CD14-positive monocyte (primary cell): ENCODE measurements around the gene ASIC2. TPM values are rescaled to one million over a fixed set of nuclear protein-coding genes. Genes with fewer than 3 reads are reported as not detected.

Experiments used
- DNase-seq, 3 donors: peaks; one replicate each; pipeline ENCODE4 v3.0.0-alpha.2; 2011 to 2022
- H2AFZ ChIP-seq: 2 replicates; pipeline ENCODE4 v1.6.0; 2012; ENCODE audit warnings: mild to moderate bottlenecking, low read depth, low read length, inconsistent platforms; ENCODE audit not compliant: insufficient read depth, poor library complexity, severe bottlenecking
- H3K27ac ChIP-seq, 2 donors: 1 replicate in 1 of 2; 2 replicates in 1 of 2; pipeline ENCODE4 v1.5.1; 2012 to 2013; ENCODE audit warnings: low read length in 2 of 2, control low read depth in 1 of 2, inconsistent platforms in 1 of 2, low read depth in 1 of 2, mild to moderate bottlenecking in 1 of 2
- H3K27me3 ChIP-seq, 2 donors: one replicate each; pipeline versions ENCODE4 v1.6.0 to v1.6.1; 2011 to 2013; ENCODE audit warnings: low read length in 2 of 2; ENCODE audit not compliant: control insufficient read depth in 2 of 2, insufficient read depth in 2 of 2
- H3K36me3 ChIP-seq, 2 donors: replicated peaks in 1 of 2; 1 replicate in 1 of 2; 2 replicates in 1 of 2; pipeline versions ENCODE4 v1.5.1 to v1.6.1; 2012 to 2013; ENCODE audit warnings: low read length in 2 of 2, control low read depth in 1 of 2, inconsistent platforms in 1 of 2, mild to moderate bottlenecking in 1 of 2; ENCODE audit not compliant: insufficient read depth in 2 of 2, control insufficient read depth in 1 of 2
- H3K4me1 ChIP-seq, 2 donors: 1 replicate in 1 of 2; 2 replicates in 1 of 2; pipeline versions ENCODE4 v1.5.1 to v1.6.1; 2012 to 2013; ENCODE audit warnings: low read length in 2 of 2, control low read depth in 1 of 2, inconsistent platforms in 1 of 2, mild to moderate bottlenecking in 1 of 2, moderate library complexity in 1 of 2; ENCODE audit not compliant: insufficient read depth in 2 of 2, control insufficient read depth in 1 of 2
- H3K4me2 ChIP-seq: replicated peaks from 2 replicates; pipeline ENCODE3; 2012; ENCODE audit warnings: low read length, moderate library complexity, mild to moderate bottlenecking; ENCODE audit not compliant: poor library complexity, severe bottlenecking; ENCODE audit errors: extremely low read depth
- H3K4me3 ChIP-seq, 3 experiments: fragments of 200-600 bp in 1 of 3; sonication (generic) in 1 of 3; replicated peaks in 1 of 3; 1 replicate in 2 of 3; 2 replicates in 1 of 3; pipeline ENCODE4 v1.5.1; 2011 to 2013; ENCODE audit warnings: low read length in 3 of 3, mild to moderate bottlenecking in 3 of 3, control low read depth in 2 of 3, low read depth in 2 of 3, inconsistent platforms in 1 of 3, moderate library complexity in 1 of 3
- H3K79me2 ChIP-seq: 2 replicates; pipeline ENCODE4 v1.6.0; 2012; ENCODE audit warnings: mild to moderate bottlenecking, control low read depth, inconsistent platforms, low read length, moderate library complexity; ENCODE audit not compliant: insufficient read depth
- H3K9ac ChIP-seq: 2 replicates; pipeline ENCODE4 v1.6.0; 2017; ENCODE audit warnings: low read length, mild to moderate bottlenecking; ENCODE audit not compliant: insufficient read depth, poor library complexity, severe bottlenecking
- H3K9me3 ChIP-seq, 2 donors: replicated peaks in 1 of 2; 1 replicate in 1 of 2; 2 replicates in 1 of 2; pipeline versions ENCODE4 v1.5.1 to v1.6.1; 2012 to 2013; ENCODE audit warnings: low read length in 2 of 2, control low read depth in 1 of 2; ENCODE audit not compliant: control insufficient read depth in 1 of 2, insufficient read depth in 1 of 2
- H4K20me1 ChIP-seq: 2 replicates; pipeline ENCODE4 v1.6.0; 2012; ENCODE audit warnings: mild to moderate bottlenecking, low read length, control low read depth, moderate library complexity; ENCODE audit not compliant: insufficient read depth
- H3K27ac Mint-ChIP-seq, 7 donors: one replicate each; pipeline ENCODE4 v1.8.0; 2020; ENCODE audit warnings: mild to moderate bottlenecking in 7 of 7, mixed read lengths in 7 of 7, moderate library complexity in 6 of 7, inconsistent platforms in 2 of 7
- H3K27me3 Mint-ChIP-seq, 3 donors: one replicate each; pipeline ENCODE4 v1.8.0; 2021 to 2022; ENCODE audit warnings: low read depth in 3 of 3, mild to moderate bottlenecking in 3 of 3, mixed read lengths in 3 of 3, moderate library complexity in 3 of 3, inconsistent platforms in 1 of 3
- H3K36me3 Mint-ChIP-seq, 2 donors: one replicate each; pipeline ENCODE4 v1.8.0; 2020; ENCODE audit warnings: mixed read lengths in 2 of 2, inconsistent platforms in 1 of 2, mild to moderate bottlenecking in 1 of 2
- H3K4me1 Mint-ChIP-seq: one replicate; pipeline ENCODE4 v1.8.0; 2020; ENCODE audit warnings: mild to moderate bottlenecking, mixed read lengths
- H3K4me3 Mint-ChIP-seq, 2 donors: one replicate each; pipeline ENCODE4 v1.8.0; 2020; ENCODE audit warnings: mild to moderate bottlenecking in 2 of 2, mixed read lengths in 2 of 2, moderate library complexity in 1 of 2
- H3K9me3 Mint-ChIP-seq, 7 donors: one replicate each; pipeline ENCODE4 v1.8.0; 2020 to 2022; ENCODE audit warnings: mixed read lengths in 7 of 7, mild to moderate bottlenecking in 6 of 7, moderate library complexity in 6 of 7, inconsistent platforms in 2 of 7
- WGBS: methylation state at CpG from one replicate; pipeline ENCODE4 v1.1.5; 2013; ENCODE audit warnings: missing lambda C conversion rate; ENCODE audit not compliant: insufficient coverage; 5-methylcytosine and 5-hydroxymethylcytosine counted together
- intact Hi-C, 2 donors: fragments of 100-400 bp; cut with micrococcal nuclease; formaldehyde crosslinking; loops; one replicate each; pipeline versions ENCODE4 v1.15.0 to v1.15.1; 2023
- polyA plus RNA-seq, 3 donors: library from polyadenylated mRNA; depleted of rRNA in 1 of 3; unstranded in 2 of 3; stranded (reverse) in 1 of 3; fragments of 300-500 nt in 2 of 3; fragments of >200 nt in 1 of 3; fragmentation: Illumina TruSeq in 2 of 3; gene quantifications; 1 replicate in 2 of 3; 2 replicates in 1 of 3; pipeline ENCODE4 v1.2.3, GENCODE V29; 2012 to 2021
- TF ChIP-seq, protein P1 (sequence below): fragments of 200-600 bp; IDR thresholded peaks from one replicate; pipeline ENCODE4 v1.8.0; 2022; ENCODE audit warnings: antibody characterized with exemption, mild to moderate bottlenecking

ASIC2 gene
- polyA plus RNA-seq, 3 donors, result not detected

DNA sequence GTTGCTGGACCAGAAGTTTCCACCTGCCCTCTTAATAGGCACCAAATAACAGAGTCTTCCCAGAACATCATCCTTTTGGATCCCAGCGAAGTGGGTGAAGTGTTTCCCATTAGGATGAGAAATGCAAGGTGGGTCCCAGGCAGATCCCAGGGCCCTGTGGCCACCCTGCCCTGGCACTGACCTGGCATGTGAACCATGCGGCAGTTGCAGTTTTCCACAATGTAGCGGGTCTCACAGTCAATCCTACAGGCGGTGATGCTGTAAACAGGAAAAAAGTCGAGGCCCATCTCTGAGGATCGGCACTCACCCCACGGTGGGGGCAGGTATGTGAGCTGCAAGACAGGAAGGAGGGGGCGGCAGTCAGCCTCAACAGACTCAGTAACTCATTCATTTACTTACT is 265.0 kb downstream of the ASIC2 start:
- Histone ChIP-seq H3K9me3 (peaks cover 0 to 2% of the 10 kb centered on the region in 2 donors), H3K79me2 (no peaks in the 10 kb centered on the region), H3K36me3 (no peaks in the 10 kb centered on the region), H3K4me3 (no peak overlapping the region), H3K27ac (no peak overlapping the region), H3K9ac (no peak overlapping the region), H3K27me3 (no peaks in the 10 kb centered on the region), H2AFZ (no peak overlapping the region), H3K4me1 (no peaks in the 10 kb centered on the region), H4K20me1 (no peaks in the 10 kb centered on the region), H3K4me2 (no peak overlapping the region)
- TF ChIP-seq, protein P1, sequence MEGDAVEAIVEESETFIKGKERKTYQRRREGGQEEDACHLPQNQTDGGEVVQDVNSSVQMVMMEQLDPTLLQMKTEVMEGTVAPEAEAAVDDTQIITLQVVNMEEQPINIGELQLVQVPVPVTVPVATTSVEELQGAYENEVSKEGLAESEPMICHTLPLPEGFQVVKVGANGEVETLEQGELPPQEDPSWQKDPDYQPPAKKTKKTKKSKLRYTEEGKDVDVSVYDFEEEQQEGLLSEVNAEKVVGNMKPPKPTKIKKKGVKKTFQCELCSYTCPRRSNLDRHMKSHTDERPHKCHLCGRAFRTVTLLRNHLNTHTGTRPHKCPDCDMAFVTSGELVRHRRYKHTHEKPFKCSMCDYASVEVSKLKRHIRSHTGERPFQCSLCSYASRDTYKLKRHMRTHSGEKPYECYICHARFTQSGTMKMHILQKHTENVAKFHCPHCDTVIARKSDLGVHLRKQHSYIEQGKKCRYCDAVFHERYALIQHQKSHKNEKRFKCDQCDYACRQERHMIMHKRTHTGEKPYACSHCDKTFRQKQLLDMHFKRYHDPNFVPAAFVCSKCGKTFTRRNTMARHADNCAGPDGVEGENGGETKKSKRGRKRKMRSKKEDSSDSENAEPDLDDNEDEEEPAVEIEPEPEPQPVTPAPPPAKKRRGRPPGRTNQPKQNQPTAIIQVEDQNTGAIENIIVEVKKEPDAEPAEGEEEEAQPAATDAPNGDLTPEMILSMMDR, result no peak
- Mint-ChIP-seq H3K27ac (no peak overlapping the region), H3K4me3 (no peak overlapping the region), H3K9me3 (peaks cover 0 to 3% (median 2%) of the 10 kb centered on the region in 7 donors), H3K27me3 (peaks cover 2 to 8% (median 6%) of the 10 kb centered on the region in 3 donors), H3K4me1 (no peaks in the 10 kb centered on the region), H3K36me3 (no peaks in the 10 kb centered on the region)
- no peak for DNase-seq
- 88% methylated on average over 4 of the region's 8 CpGs for WGBS
- intact Hi-C loops, result no loop called here

DNA sequence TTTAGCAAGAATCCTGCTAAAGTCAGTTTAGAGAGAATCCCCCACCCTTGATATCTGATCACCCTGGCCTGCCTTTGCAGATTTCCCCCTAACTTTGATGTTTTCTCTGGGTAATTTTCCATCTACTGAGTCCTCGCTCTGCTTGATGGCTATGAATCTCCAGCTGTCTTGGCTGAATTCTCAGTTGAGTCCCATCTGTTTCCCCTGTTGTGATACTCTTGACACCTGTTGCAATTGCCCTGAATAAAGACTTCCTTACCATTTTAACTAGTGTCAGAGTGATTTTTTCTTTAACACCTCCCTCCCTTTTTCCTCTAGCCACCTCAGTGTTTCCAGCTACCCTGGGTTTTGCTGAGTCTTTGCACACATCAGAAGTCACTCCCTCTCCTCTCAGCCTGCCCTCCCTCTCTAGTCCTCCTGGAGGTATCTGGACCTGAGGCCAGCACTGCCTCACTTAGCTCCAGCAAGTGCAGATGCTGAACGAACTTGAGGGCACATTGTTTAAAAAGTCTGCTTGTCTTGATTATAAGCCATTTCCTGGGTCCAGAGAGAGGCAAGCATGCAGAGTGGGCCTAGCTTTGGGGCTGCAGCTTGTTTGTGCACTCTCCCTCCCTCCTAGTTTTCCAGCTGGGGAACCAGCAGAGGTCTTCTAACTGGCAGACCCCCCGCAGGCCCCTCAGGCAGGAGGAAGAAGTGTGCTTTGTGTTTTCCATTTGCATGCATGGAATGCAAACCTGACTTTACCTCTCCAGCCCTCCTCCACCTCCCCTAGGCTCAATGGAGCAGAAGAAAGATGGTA is 268.2 kb downstream of the ASIC2 start:
- peaks cover 0 to 8% (median 5%) of the 10 kb centered on the region in 3 donors for H3K27me3 Mint-ChIP-seq
- intact Hi-C loops, result no loop called here
- Histone ChIP-seq H3K9ac (no peak overlapping the region), H2AFZ (no peak overlapping the region), H3K27me3 (no peaks in the 10 kb centered on the region), H3K4me2 (no peak overlapping the region), H3K79me2 (no peaks in the 10 kb centered on the region), H4K20me1 (no peaks in the 10 kb centered on the region), H3K27ac (no peak overlapping the region), H3K36me3 (no peaks in the 10 kb centered on the region), H3K4me3 (no peak overlapping the region), H3K9me3 (no peaks in the 10 kb centered on the region), H3K4me1 (no peaks in the 10 kb centered on the region)
- H3K4me1 Mint-ChIP-seq, result no peaks in the 10 kb centered on the region
- TF ChIP-seq, protein P1, result no peak
- DNase-seq, result no peak
- H3K9me3 Mint-ChIP-seq, result peaks cover 0 to 3% (median 2%) of the 10 kb centered on the region in 7 donors
- WGBS, result no CpG with 5 or more reads among the region's 3 CpGs
- H3K36me3 Mint-ChIP-seq, result no peaks in the 10 kb centered on the region
- no peak overlapping the region for H3K27ac Mint-ChIP-seq
- H3K4me3 Mint-ChIP-seq, result no peak overlapping the region
